Measurements from ENCODE around the gene RAB31. TPM values are rescaled to one million over a fixed set of nuclear protein-coding genes. Genes with fewer than 3 reads are reported as not detected.

The RAB31 gene
- polyA plus RNA-seq, 1 donor from 2014 or later: 16.3 TPM

GRCh38 chr18:9706081-9706935 lies 1.8 kb upstream of the RAB31 start:
- H3K4me2 ChIP-seq (ENCODE audit: low read length): no peak overlapping the region
- H3K27ac ChIP-seq (ENCODE audit: low read length): no peak overlapping the region
- no peaks in the 10 kb centered on the region for H3K36me3 ChIP-seq (ENCODE audit: insufficient read depth, low read length)
- peaks cover 17% of the 10 kb centered on the region for H3K79me2 ChIP-seq (replicated peaks; ENCODE audit: insufficient read depth, low read length)
- no peaks in the 10 kb centered on the region for H3F3A ChIP-seq (ENCODE audit: insufficient read depth, low read length, poor library complexity, severe bottlenecking)
- no peak overlapping the region for H3K4me3 ChIP-seq (ENCODE audit: low read length)
- no peak overlapping the region for H2AFZ ChIP-seq (ENCODE audit: low read depth, low read length)
- H3K9me2 ChIP-seq (ENCODE audit: insufficient read depth, low read length): no peaks in the 10 kb centered on the region
- H4K20me1 ChIP-seq (ENCODE audit: insufficient read depth): no peaks in the 10 kb centered on the region
- TF ChIP-seq TAF1 (IDR thresholded peaks at IDR 0.05; ENCODE audit: low read depth): no peak
- TF ChIP-seq REST (IDR thresholded peaks at IDR 0.05; ENCODE audit: borderline replicate concordance): no peak
- TF ChIP-seq EZH2 (IDR thresholded peaks at IDR 0.05; ENCODE audit: borderline replicate concordance, insufficient read depth, low read length, poor library complexity, severe bottlenecking): no peak
- no peak for TF ChIP-seq MXI1 (conservative IDR thresholded peaks at IDR 0.05; ENCODE audit: poor library complexity, severe bottlenecking)
- TF ChIP-seq EP300 (conservative IDR thresholded peaks at IDR 0.05; ENCODE audit: poor library complexity, severe bottlenecking): no peak
- no peak for TF ChIP-seq SMC3 (conservative IDR thresholded peaks at IDR 0.05; ENCODE audit: poor library complexity)
- no peak for TF ChIP-seq POLR2AphosphoS5 (IDR thresholded peaks at IDR 0.05)
- no peak for TF ChIP-seq RAD21 (conservative IDR thresholded peaks at IDR 0.05)
- TF ChIP-seq, protein P1, sequence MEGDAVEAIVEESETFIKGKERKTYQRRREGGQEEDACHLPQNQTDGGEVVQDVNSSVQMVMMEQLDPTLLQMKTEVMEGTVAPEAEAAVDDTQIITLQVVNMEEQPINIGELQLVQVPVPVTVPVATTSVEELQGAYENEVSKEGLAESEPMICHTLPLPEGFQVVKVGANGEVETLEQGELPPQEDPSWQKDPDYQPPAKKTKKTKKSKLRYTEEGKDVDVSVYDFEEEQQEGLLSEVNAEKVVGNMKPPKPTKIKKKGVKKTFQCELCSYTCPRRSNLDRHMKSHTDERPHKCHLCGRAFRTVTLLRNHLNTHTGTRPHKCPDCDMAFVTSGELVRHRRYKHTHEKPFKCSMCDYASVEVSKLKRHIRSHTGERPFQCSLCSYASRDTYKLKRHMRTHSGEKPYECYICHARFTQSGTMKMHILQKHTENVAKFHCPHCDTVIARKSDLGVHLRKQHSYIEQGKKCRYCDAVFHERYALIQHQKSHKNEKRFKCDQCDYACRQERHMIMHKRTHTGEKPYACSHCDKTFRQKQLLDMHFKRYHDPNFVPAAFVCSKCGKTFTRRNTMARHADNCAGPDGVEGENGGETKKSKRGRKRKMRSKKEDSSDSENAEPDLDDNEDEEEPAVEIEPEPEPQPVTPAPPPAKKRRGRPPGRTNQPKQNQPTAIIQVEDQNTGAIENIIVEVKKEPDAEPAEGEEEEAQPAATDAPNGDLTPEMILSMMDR (IDR thresholded peaks at IDR 0.05; ENCODE audit: poor library complexity, severe bottlenecking): no peak
- peaks cover 25% of the 10 kb centered on the region for H3K27me3 ChIP-seq (ENCODE audit: insufficient read depth, low read depth, low read length)
- H3K9ac ChIP-seq (ENCODE audit: low read length): no peak overlapping the region
- no peaks in the 10 kb centered on the region for H3K9me3 ChIP-seq (ENCODE audit: low read length)

- Histone ChIP-seq H2AFZ (ENCODE audit: low read depth, low read length) (no peak overlapping the region), H3K27me3 (ENCODE audit: insufficient read depth, low read depth, low read length) (peaks cover 25% of the 10 kb centered on the region)
- TF ChIP-seq MXI1 (conservative IDR thresholded peaks at IDR 0.05; ENCODE audit: poor library complexity, severe bottlenecking): no peak
Observed at GRCh38 chr18:9707381-9708056, 582 bp upstream of the RAB31 start.

More at GRCh38 chr18:9707381-9708056, 582 bp upstream of the RAB31 start:
- peaks cover 17% of the 10 kb centered on the region for H3K79me2 ChIP-seq (replicated peaks; ENCODE audit: insufficient read depth, low read length)
- H3F3A ChIP-seq (ENCODE audit: insufficient read depth, low read length, poor library complexity, severe bottlenecking): no peaks in the 10 kb centered on the region
- H3K4me2 ChIP-seq (ENCODE audit: low read length): no peak overlapping the region
- H3K9me3 ChIP-seq (ENCODE audit: low read length): no peaks in the 10 kb centered on the region
- peak overlapping the region; percentile 67 for H3K9ac ChIP-seq (ENCODE audit: low read length)
- H3K36me3 ChIP-seq (ENCODE audit: insufficient read depth, low read length): no peaks in the 10 kb centered on the region
- H3K27ac ChIP-seq (ENCODE audit: low read length): no peak overlapping the region
- H3K9me2 ChIP-seq (ENCODE audit: insufficient read depth, low read length): no peaks in the 10 kb centered on the region
- H4K20me1 ChIP-seq (ENCODE audit: insufficient read depth): no peaks in the 10 kb centered on the region
- H3K4me3 ChIP-seq (ENCODE audit: low read length): peak overlapping the region; percentile 61

Measured in neural cell (in vitro differentiated cells).